Testis (tissue), 2 donors: ENCODE results near the gene DDX54.

Source experiments
- CTCF ChIP-seq, 3 experiments: fragments of 450-650 bp in 2 of 3; fragments of 200-600 bp in 1 of 3; sonication (generic) in 1 of 3; IDR thresholded peaks; one replicate each; pipeline ENCODE4 v1.5.1; 2016 to 2019; ENCODE audit warnings: antibody characterized with exemption in 3 of 3, mild to moderate bottlenecking in 2 of 3, moderate library complexity in 1 of 3
- POLR2A ChIP-seq: fragments of 450-650 bp; IDR thresholded peaks from one replicate; pipeline ENCODE4 v1.6.1; 2017; ENCODE audit warnings: antibody characterized with exemption, mild to moderate bottlenecking, moderate library complexity

GRCh38 chr12:113228394-113229028 is 43.2 kb upstream of the DDX54 start:
- TF ChIP-seq CTCF (IDR thresholded peaks at IDR 0.05) (no peak), POLR2A (no peak)
